ENCODE results near the gene NPIPB13.
"Not testable (repeated sequence)": the region's sequence is repeated elsewhere in the genome, so short reads cannot be mapped to it uniquely, and the experiment has no call there.

DNA sequence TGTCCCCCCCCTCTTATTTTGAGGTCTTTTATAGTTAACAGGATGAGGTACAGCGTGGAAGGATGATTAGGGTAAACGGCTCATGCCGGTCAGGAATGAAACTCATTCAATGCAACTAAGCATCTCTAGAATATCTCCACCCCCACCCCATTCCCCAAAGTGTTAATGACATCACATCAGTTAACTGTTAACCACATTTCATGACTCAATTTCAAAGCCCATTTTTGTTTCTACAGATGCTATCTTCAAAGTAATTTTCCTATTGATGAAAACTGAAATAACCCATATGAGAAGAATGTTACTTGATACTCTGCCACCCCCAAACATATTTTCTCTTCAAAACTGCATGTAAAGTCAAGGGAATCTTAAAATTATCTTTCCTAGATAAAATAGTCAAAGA is 30.2 kb upstream of the NPIPB13 start:
- not testable (repeated sequence) for TF ChIP-seq CTCF (IDR thresholded peaks at IDR 0.05); POLR2AphosphoS5 (IDR thresholded peaks at IDR 0.05); POLR2A (IDR thresholded peaks at IDR 0.05; ENCODE audit: low read depth); EP300 (IDR thresholded peaks at IDR 0.05)
